ENCODE measurements around the gene SMIM7. TPM values are rescaled to one million over a fixed set of nuclear protein-coding genes. Genes with fewer than 3 reads are reported as not detected.

Gene SMIM7
- total RNA-seq, 3 donors from 2014 or later: 61.2 to 88.8 (median 70.1) TPM

DNA sequence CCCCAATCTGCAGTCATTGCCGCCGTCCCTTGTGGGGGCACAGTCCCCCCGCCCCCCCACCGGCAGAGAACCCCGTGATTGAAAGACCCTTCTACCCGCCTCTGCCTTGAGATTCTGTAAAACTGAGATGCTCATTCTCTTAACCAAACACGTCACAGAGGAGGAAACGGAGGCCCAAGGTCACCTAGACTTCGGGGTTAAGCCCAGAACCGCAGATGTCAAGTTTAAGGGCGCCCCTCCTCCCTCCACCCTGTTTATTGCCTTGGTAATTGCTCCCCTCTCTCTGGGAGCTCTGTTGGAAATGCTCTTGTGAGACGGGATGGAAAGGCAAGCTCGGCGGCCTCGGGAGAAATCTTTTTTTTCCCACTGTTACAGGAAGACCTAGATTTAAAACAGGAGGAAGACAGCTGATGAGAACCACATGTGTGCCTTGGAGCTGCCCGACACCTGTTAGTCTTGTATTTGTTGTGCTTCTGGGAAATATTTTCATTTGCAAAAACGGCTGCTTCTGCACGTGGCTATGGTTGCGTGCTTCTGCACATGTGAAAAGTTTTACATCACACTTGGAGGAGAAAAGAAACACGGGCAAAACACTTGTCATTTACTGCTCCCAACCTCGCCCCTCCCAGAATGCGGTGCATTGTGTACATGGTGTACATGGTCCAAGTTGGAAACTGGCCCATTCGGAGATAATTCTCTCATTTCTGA lies 30.8 kb downstream of the SMIM7 start:
- no peaks in the 10 kb centered on the region for H3K9me3 ChIP-seq
- H3K36me3 ChIP-seq (ENCODE audit: low read depth): no peaks in the 10 kb centered on the region
- ATAC-seq (peak; percentile 8), DNase-seq (peak in 2 of 3 donors; percentile 54 to 79)
- intact Hi-C loops (cut with DNase I, micrococcal nuclease): no loop called here
- TF ChIP-seq, protein P1, sequence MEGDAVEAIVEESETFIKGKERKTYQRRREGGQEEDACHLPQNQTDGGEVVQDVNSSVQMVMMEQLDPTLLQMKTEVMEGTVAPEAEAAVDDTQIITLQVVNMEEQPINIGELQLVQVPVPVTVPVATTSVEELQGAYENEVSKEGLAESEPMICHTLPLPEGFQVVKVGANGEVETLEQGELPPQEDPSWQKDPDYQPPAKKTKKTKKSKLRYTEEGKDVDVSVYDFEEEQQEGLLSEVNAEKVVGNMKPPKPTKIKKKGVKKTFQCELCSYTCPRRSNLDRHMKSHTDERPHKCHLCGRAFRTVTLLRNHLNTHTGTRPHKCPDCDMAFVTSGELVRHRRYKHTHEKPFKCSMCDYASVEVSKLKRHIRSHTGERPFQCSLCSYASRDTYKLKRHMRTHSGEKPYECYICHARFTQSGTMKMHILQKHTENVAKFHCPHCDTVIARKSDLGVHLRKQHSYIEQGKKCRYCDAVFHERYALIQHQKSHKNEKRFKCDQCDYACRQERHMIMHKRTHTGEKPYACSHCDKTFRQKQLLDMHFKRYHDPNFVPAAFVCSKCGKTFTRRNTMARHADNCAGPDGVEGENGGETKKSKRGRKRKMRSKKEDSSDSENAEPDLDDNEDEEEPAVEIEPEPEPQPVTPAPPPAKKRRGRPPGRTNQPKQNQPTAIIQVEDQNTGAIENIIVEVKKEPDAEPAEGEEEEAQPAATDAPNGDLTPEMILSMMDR (IDR thresholded peaks at IDR 0.05): no peak
- H3K4me3 ChIP-seq: peak overlapping the region; percentile 61
- H3K4me1 ChIP-seq (ENCODE audit: low read depth): peaks cover 27% of the 10 kb centered on the region

DNA sequence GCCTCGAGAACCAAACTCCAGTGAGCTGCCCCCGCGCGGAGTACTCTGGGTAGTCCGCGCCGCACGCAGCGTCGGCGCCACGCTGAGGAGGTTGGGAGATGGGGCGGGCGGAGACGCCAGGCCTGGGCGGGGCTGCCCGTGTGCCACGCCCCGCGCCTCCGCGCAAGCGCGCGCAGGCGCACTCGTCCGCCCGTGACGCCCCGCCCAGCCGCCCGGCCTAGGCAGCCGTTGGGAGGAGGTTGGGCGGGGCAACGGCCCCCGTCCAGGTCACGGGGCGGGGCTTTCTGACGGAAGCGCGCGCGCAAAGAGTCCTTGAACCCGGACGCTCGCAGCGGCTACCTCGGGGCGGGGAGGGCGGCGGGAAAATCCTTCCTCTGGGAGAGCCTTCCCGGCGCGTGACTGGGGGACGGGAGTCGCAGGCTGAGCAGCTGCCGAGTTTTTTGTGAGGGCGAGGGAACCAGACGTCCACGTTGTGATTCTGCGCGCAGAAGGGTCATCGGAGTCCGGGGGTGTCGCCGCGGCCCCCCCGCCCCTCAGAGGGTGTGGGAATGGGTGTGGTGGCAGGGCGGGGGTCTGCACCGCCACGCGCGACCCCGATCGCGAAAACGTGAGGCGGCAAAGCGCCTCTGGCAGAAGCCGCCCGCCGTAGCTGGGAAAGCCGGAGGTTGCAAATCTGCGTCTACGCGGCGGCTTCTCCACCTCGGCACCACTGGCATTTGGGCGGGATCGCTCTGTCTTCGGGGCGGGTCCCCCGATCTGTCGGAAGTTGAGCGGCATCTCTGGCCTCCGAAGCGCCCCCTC lies 31.6 kb downstream of the SMIM7 start, which contains the start of gene MED26:
MED26 (minus strand) TSS at position 22 of the 801 bp plus-strand sequence. CDS start 261 bp downstream, outside the sequence.
- H3K36me3 ChIP-seq (ENCODE audit: low read depth): no peaks in the 10 kb centered on the region
- TF ChIP-seq, protein P1 (IDR thresholded peaks at IDR 0.05): peak; percentile 13
- DNase-seq: peak; percentile 98 to 99 (median 99)
- ATAC-seq: peak; percentile 96
- H3K4me3 ChIP-seq: peak within 1 kb of the TSS; percentile 61
- intact Hi-C loops (cut with DNase I, micrococcal nuclease): no loop called here
- peaks cover 27% of the 10 kb centered on the region for H3K4me1 ChIP-seq (ENCODE audit: low read depth)
- H3K9me3 ChIP-seq: no peaks in the 10 kb centered on the region

DNA sequence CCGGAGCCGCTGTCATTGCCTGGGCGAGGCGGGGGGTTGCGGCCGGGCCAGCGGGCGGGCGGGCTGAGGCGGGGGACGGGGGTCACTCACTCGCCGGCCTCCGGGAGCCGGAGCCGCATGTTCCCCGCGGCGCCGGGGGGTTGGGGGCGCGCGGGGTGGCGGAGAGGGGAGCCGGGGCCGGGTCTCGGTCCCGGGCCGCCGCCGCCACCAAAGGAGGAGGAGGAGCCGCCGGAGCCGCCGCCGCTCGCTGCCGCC lies 32.1 kb downstream of the SMIM7 start:
- no peak for DNase-seq
- Histone ChIP-seq H3K9me3 (no peaks in the 10 kb centered on the region), H3K4me1 (ENCODE audit: low read depth) (peaks cover 27% of the 10 kb centered on the region), H3K4me3 (peak overlapping the region; percentile 61), H3K36me3 (ENCODE audit: low read depth) (no peaks in the 10 kb centered on the region)
- TF ChIP-seq, protein P1 (IDR thresholded peaks at IDR 0.05): no peak
- intact Hi-C loops (cut with DNase I, micrococcal nuclease): no loop called here
- no peak for ATAC-seq

DNA sequence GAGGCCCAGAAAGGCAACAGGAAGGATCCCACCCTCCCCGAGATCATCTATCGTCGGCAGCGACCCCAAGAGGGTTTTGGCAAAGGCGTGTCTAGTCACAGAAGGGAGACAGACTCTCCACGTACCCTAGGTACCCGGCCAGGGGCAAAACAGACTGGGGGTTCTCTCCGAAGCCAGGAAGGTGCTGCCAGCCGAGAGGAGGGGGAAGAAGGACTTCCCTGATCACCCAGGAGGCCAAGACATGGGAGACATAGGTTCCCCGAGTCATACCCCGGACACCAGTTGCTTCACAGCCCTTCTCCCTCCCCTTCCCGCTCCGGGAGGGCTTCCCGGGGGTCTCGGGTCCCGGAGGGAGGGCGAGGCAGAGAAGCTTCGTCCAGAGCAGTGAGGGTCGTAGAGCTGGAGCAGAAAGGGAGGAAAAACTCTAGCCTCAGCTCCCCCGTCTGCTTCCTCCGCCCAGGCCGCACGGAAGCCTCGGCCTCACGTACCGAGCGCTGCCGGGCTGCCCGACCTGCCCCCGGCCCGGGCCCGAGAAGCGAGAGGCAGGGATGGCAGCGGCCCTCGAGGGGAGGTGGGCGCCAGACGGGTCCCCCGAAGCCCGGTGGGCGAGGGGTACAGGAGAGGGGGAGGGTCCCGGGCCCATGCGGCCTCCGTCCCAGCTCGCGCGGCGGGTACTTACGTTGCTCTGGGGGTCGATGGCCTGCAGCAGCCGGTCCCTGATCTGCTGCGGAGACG lies 32.6 kb downstream of the SMIM7 start:
- peak in 2 of 3 donors; percentile 23 to 72 for DNase-seq
- peak overlapping the region; percentile 61 for H3K4me3 ChIP-seq
- H3K4me1 ChIP-seq (ENCODE audit: low read depth): peaks cover 27% of the 10 kb centered on the region
- ATAC-seq: no peak
- intact Hi-C loops (cut with DNase I, micrococcal nuclease): no loop called here
- H3K36me3 ChIP-seq (ENCODE audit: low read depth): no peaks in the 10 kb centered on the region
- H3K9me3 ChIP-seq: no peaks in the 10 kb centered on the region
- TF ChIP-seq, protein P1 (IDR thresholded peaks at IDR 0.05): no peak

DNA sequence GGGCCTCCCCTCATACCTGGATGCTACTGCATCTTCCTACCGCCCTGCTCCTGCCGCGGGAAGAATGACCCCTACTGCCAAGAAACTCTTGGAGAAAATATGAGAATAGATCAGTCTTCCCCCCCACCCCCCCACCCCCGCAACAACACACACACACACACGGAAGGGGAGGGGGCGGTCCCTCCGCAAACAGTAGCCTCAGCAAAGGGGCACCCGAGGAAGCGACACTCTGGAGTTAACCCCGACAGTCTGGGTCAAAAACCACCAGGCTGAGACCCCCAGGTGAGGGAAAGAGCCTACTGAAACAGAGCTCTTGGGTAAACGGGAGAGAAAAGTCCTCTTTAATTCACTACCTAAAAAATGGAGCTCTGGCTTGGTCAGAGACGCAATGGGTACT lies 33.1 kb downstream of the SMIM7 start:
- peak overlapping the region; percentile 61 for H3K4me3 ChIP-seq
- TF ChIP-seq, protein P1 (IDR thresholded peaks at IDR 0.05): no peak
- H3K36me3 ChIP-seq (ENCODE audit: low read depth): no peaks in the 10 kb centered on the region
- intact Hi-C loops (cut with DNase I, micrococcal nuclease): no loop called here
- H3K9me3 ChIP-seq: no peaks in the 10 kb centered on the region
- H3K4me1 ChIP-seq (ENCODE audit: low read depth): peaks cover 27% of the 10 kb centered on the region
- ATAC-seq (no peak), DNase-seq (peak in 1 of 3 donors; percentile 12)
